NCI-H226 (cell line): ENCODE results near the gene NAIF1.
A peak's percentile ranks its signal among the peaks of the same experiment; 100 is the strongest.
"Not testable (repeated sequence)": the region's sequence is repeated elsewhere in the genome, so short reads cannot be mapped to it uniquely, and the experiment has no call there.

Experiments
- DNase-seq: peaks from one replicate; pipeline ENCODE4 v3.0.0-alpha.2; 2015

NAIF1 gene

GRCh38 chr9:128024761-128025308 is 42.3 kb downstream of the NAIF1 start:
- DNase-seq, result no peak

GRCh38 chr9:128023671-128024070 is 43.4 kb downstream of the NAIF1 start:
- not testable (repeated sequence) for DNase-seq

GRCh38 chr9:128022886-128023285 is 44.2 kb downstream of the NAIF1 start:
- DNase-seq, result peak; percentile 82

- no peak for DNase-seq
These were observed 46.0 kb downstream of the NAIF1 start for GRCh38 chr9:128021098-128021497.

- no peak for DNase-seq
These were observed 46.4 kb downstream of the NAIF1 start for GRCh38 chr9:128020692-128021091.

- DNase-seq, result no peak
These were observed 51.4 kb downstream of the NAIF1 start for GRCh38 chr9:128015696-128016095.
